Spleen (tissue), 11 donors: Measurements from ENCODE around the gene MAST4. TPM values are rescaled to one million over a fixed set of nuclear protein-coding genes. Genes with fewer than 3 reads are reported as not detected.
A peak's percentile ranks its signal among the peaks of the same experiment; 100 is the strongest.

ENCODE experiments used
- DNase-seq: peaks from one replicate; pipeline ENCODE4 v3.0.0-alpha.2; 2020
- H3K27ac ChIP-seq, 8 donors: fragments of 200-600 bp; sonication (generic) in 7 of 8; 1 replicate in 4 of 8; 2 replicates in 4 of 8; pipeline versions ENCODE4 v1.5.0 to v1.8.0; 2016 to 2021; ENCODE audit warnings: inconsistent platforms in 4 of 8, mild to moderate bottlenecking in 4 of 8, moderate library complexity in 1 of 8
- H3K27me3 ChIP-seq, 7 donors: fragments of 200-600 bp; sonication (generic) in 6 of 7; replicated peaks in 1 of 7; 1 replicate in 4 of 7; 2 replicates in 3 of 7; pipeline versions ENCODE4 v1.5.0 to v1.8.0; 2016 to 2021; ENCODE audit warnings: inconsistent platforms in 3 of 7, mild to moderate bottlenecking in 1 of 7
- H3K36me3 ChIP-seq, 6 donors: fragments of 200-600 bp; sonication (generic) in 5 of 6; 1 replicate in 4 of 6; 2 replicates in 2 of 6; pipeline versions ENCODE4 v1.5.0 to v1.8.0; 2016 to 2021; ENCODE audit warnings: inconsistent platforms in 2 of 6
- H3K4me1 ChIP-seq, 6 donors: fragments of 200-600 bp; sonication (generic) in 5 of 6; 1 replicate in 3 of 6; 2 replicates in 3 of 6; pipeline versions ENCODE4 v1.5.0 to v1.8.0; 2016 to 2021; ENCODE audit warnings: inconsistent platforms in 3 of 6
- H3K4me3 ChIP-seq, 8 donors: fragments of 200-600 bp; sonication (generic) in 7 of 8; 1 replicate in 4 of 8; 2 replicates in 4 of 8; pipeline versions ENCODE4 v1.5.0 to v1.8.0; 2016 to 2021; ENCODE audit warnings: inconsistent platforms in 4 of 8, mild to moderate bottlenecking in 4 of 8, moderate library complexity in 2 of 8
- H3K9me3 ChIP-seq, 8 donors: fragments of 200-600 bp; sonication (generic) in 7 of 8; 1 replicate in 4 of 8; 2 replicates in 4 of 8; pipeline versions ENCODE4 v1.5.0 to v1.8.0; 2016 to 2021; ENCODE audit warnings: inconsistent platforms in 4 of 8
- POLR2A ChIP-seq, 3 donors: fragments of 450-650 bp; IDR thresholded peaks; one replicate each; pipeline ENCODE4 v1.5.1; 2017; ENCODE audit warnings: antibody characterized with exemption in 3 of 3, mild to moderate bottlenecking in 1 of 3
- POLR2AphosphoS5 ChIP-seq, 3 donors: sonication (generic); formaldehyde crosslinking; IDR thresholded peaks; one replicate each; pipeline ENCODE4 v1.5.1; 2017; ENCODE audit warnings: antibody characterized with exemption in 3 of 3
- WGBS, 5 donors: extraction: QIAGEN DNeasy Blood & Tissue Kit in 3 of 5; methylation state at CpG; one replicate each; pipeline versions ENCODE4 v1.1.5 to v1.1.7; 2013 to 2018; 5-methylcytosine and 5-hydroxymethylcytosine counted together
- intact Hi-C: fragments of 100-400 bp; cut with DNase I; formaldehyde crosslinking; loops from one replicate; pipeline ENCODE4 v1.15.0; 2023; ENCODE audit warnings: low total_unique reads
- polyA plus RNA-seq, 3 donors: library from polyadenylated mRNA; stranded (reverse); fragments of 200-250 nt; gene quantifications; one replicate each; pipeline ENCODE4 v1.2.1, GENCODE V29; 2013
- total RNA-seq, 7 donors: library from RNA; depleted of rRNA in 3 of 7; stranded (reverse); fragments of >200 nt in 3 of 7; fragmentation: NEBNext Ultra II Directional in 4 of 7; extraction: Animal tissue kit (Norgen Biotek cat#: 25700) in 4 of 7; gene quantifications; one replicate each; pipeline versions ENCODE4 v1.1.0 to v1.2.1, GENCODE V29; 2016 to 2021
- TF ChIP-seq, protein P1 (sequence below), 11 experiments: fragments of 200-600 bp in 7 of 11; fragments of 450-650 bp in 4 of 11; sonication (generic) in 4 of 11; IDR thresholded peaks in 8 of 11; conservative IDR thresholded peaks in 3 of 11; 1 replicate in 7 of 11; 2 replicates in 4 of 11; pipeline versions ENCODE4 v1.4.0 to v1.8.0; 2016 to 2021; ENCODE audit warnings: antibody characterized with exemption in 11 of 11, inconsistent platforms in 4 of 11, mild to moderate bottlenecking in 1 of 11
- donor health status: healthy with polysubstance abuse.
- donor health status: DM: no; HTN: no; CAD: no; lungs with moderate emphysema.
- donor health status: DM: no; HTN: no; CAD: no.
- donor health status: Bipolar disorder and iron deficiency.
- donor health status: healthy.
- donor health status: DM: no; HTN: no; CAD: no.
- donor health status: DM: yes; HTN: yes; CAD: no.

MAST4 gene
- total and polyA plus RNA-seq, 10 donors: 2.5 to 43.7 (median 25.4) TPM

DNA sequence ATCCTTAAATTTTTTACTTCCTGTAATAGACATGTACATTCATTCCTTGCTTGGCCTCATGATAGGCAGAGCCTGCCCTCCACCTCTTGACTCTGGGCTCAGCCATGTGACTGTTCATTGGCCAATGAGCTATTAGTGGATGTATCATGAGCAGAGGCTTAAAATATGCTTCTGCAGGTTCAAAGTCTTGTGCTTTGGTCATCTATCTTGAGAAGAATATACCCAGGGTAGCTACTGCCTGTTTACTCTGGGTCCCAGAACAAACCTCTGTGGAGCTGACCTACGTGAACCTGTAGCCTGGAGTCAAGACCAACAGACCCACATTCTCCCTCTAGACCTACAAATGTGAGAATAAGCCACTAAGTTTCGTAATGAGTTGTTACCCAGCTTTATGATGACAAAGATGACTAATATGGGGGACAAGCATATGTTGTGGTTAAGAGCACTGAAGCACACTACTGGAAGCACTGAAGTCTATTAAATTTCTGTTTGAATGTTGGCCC lies 244.4 kb downstream of the MAST4 start:
- no peaks in the 10 kb centered on the region for H3K4me1 ChIP-seq
- TF ChIP-seq, protein P1, sequence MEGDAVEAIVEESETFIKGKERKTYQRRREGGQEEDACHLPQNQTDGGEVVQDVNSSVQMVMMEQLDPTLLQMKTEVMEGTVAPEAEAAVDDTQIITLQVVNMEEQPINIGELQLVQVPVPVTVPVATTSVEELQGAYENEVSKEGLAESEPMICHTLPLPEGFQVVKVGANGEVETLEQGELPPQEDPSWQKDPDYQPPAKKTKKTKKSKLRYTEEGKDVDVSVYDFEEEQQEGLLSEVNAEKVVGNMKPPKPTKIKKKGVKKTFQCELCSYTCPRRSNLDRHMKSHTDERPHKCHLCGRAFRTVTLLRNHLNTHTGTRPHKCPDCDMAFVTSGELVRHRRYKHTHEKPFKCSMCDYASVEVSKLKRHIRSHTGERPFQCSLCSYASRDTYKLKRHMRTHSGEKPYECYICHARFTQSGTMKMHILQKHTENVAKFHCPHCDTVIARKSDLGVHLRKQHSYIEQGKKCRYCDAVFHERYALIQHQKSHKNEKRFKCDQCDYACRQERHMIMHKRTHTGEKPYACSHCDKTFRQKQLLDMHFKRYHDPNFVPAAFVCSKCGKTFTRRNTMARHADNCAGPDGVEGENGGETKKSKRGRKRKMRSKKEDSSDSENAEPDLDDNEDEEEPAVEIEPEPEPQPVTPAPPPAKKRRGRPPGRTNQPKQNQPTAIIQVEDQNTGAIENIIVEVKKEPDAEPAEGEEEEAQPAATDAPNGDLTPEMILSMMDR (IDR thresholded peaks at IDR 0.05 in 8 of 11, conservative IDR thresholded peaks at IDR 0.05 in 3 of 11): no peak
- no peak for TF ChIP-seq POLR2AphosphoS5 (IDR thresholded peaks at IDR 0.05)
- no peak for TF ChIP-seq POLR2A (IDR thresholded peaks at IDR 0.05)
- H3K27ac ChIP-seq: peak overlapping the region in 2 of 8 donors; percentile 1 to 3
- WGBS, 5 donors: 38 to 51% (median 49%) methylated on average over 2 of the region's 2 CpGs
- no peak for DNase-seq
- H3K4me3 ChIP-seq: no peak overlapping the region
- no peaks in the 10 kb centered on the region for H3K9me3 ChIP-seq
- H3K36me3 ChIP-seq: no peaks in the 10 kb centered on the region
- no peaks in the 10 kb centered on the region for H3K27me3 ChIP-seq
- intact Hi-C loops: no loop called here

DNA sequence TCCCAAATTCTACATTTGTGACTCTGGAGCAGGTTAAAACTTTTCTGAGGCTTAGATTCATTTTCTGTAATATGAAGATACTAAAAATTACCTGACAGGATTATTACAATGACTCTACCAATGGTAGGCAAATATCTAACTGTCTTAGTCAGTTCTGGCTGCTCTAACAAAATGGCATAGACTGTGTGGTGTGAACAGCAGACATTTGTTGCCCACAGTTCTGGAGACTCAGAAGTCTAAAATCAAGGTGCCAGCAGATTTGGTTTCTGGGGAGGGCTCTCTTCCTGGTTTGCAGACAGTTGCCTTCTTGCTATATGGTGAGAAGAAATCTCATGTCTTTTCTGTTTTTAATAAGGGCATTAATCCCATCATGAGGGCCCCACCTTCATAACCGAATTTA lies 245.1 kb downstream of the MAST4 start:
- no peaks in the 10 kb centered on the region for H3K4me1 ChIP-seq
- no peaks in the 10 kb centered on the region for H3K27me3 ChIP-seq
- no peaks in the 10 kb centered on the region for H3K36me3 ChIP-seq
- TF ChIP-seq, protein P1 (IDR thresholded peaks at IDR 0.05 in 8 of 11, conservative IDR thresholded peaks at IDR 0.05 in 3 of 11): no peak
- TF ChIP-seq POLR2AphosphoS5 (IDR thresholded peaks at IDR 0.05) (no peak), POLR2A (IDR thresholded peaks at IDR 0.05) (no peak)
- intact Hi-C loops: no loop called here
- WGBS, 5 donors: 75 to 94% (median 79%) methylated on average over 1 of the region's 1 CpG
- DNase-seq: no peak
- no peaks in the 10 kb centered on the region for H3K9me3 ChIP-seq
- H3K4me3 ChIP-seq: no peak overlapping the region
- H3K27ac ChIP-seq: peak overlapping the region in 2 of 8 donors; percentile 1 to 3

DNA sequence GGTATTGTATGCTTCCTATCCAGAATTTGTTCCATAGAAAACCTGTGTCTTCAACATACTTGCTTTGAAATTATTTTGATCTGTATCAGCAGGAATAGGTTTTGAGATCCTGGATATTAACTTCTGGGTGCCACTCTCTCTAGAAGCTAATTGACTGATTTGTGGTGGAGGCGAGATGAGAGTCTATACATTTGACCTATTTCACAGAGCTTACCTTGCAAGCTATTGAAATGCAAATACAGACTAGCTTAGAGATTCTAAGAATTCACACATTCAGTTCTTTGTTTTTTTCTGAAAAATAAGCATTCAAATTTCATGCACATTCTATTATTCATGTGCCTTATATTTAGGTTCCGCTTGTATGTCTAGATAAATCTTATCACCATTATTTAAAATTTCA lies 246.3 kb downstream of the MAST4 start:
- no peak for DNase-seq
- Histone ChIP-seq H3K27me3 (no peaks in the 10 kb centered on the region), H3K36me3 (no peaks in the 10 kb centered on the region), H3K4me1 (no peaks in the 10 kb centered on the region), H3K4me3 (no peak overlapping the region), H3K9me3 (no peaks in the 10 kb centered on the region), H3K27ac (no peak overlapping the region)
- intact Hi-C loops: no loop called here
- no peak for TF ChIP-seq POLR2AphosphoS5 (IDR thresholded peaks at IDR 0.05)
- TF ChIP-seq POLR2A (IDR thresholded peaks at IDR 0.05): no peak
- TF ChIP-seq, protein P1 (IDR thresholded peaks at IDR 0.05 in 8 of 11, conservative IDR thresholded peaks at IDR 0.05 in 3 of 11): no peak
- WGBS, 5 donors: 90 to 96% (median 94%) methylated on average over 2 of the region's 2 CpGs

DNA sequence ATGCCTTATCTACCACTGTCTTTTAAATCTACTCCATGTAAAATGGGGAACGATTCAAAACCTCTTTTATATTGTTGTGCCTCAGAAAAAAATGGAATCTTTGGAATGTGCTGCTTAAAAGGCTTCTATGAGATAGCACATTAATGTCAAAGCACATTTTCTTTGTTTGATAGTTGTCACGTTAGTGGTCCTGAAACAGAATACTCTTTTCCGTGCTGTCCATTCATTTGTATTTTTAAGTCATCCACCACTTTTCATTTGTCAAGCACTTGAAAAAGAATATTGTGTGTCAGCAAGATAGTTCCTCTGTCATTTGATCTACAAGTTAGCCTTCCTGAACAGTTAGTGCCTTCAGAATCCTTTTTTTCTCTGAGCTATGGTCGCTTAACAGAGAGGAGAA lies 246.9 kb downstream of the MAST4 start:
- H3K4me3 ChIP-seq: no peak overlapping the region
- intact Hi-C loops: no loop called here
- DNase-seq: no peak
- no peaks in the 10 kb centered on the region for H3K9me3 ChIP-seq
- TF ChIP-seq POLR2A (IDR thresholded peaks at IDR 0.05) (no peak), POLR2AphosphoS5 (IDR thresholded peaks at IDR 0.05) (no peak)
- TF ChIP-seq, protein P1 (IDR thresholded peaks at IDR 0.05 in 8 of 11, conservative IDR thresholded peaks at IDR 0.05 in 3 of 11): no peak
- H3K27me3 ChIP-seq: no peaks in the 10 kb centered on the region
- no peaks in the 10 kb centered on the region for H3K36me3 ChIP-seq
- H3K27ac ChIP-seq: no peak overlapping the region
- 74 to 86% (median 79%) methylated on average over 4 of the region's 4 CpGs for WGBS, 5 donors
- H3K4me1 ChIP-seq: no peaks in the 10 kb centered on the region
